ENCODE results near the gene CLEC4F.

DNA sequence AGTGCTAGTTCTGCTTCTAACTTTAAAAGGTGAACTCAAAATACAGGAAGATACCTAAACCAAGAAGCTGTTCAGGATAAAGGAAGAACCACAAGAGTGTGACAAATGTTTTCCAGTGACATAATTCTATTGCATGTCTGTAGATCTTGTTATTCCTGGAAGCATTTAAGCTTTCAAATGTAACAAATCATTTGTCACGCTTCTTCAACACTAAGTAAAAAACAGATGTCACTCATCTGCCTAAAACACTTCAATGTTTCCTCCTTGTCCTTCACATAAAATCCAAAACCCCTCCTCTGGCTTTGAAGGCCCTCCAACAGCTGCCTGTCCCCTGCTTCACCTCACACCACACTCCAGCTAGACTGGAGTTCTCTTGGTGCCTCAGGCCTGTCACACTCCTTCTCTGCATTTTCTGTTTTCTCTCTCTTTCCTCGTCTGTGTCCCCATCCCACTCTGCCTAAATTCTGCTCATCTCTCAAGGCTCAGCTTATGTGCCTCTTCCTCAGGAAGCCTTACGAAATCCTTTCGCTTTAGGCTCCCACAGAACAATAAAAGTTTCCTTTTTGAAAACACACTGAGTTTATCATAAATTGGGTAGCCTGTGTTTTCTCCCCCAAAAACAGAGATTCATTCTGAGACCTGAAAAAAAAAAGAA, 6.4 kb upstream of the CLEC4F start:
- TF ChIP-seq, protein P1, sequence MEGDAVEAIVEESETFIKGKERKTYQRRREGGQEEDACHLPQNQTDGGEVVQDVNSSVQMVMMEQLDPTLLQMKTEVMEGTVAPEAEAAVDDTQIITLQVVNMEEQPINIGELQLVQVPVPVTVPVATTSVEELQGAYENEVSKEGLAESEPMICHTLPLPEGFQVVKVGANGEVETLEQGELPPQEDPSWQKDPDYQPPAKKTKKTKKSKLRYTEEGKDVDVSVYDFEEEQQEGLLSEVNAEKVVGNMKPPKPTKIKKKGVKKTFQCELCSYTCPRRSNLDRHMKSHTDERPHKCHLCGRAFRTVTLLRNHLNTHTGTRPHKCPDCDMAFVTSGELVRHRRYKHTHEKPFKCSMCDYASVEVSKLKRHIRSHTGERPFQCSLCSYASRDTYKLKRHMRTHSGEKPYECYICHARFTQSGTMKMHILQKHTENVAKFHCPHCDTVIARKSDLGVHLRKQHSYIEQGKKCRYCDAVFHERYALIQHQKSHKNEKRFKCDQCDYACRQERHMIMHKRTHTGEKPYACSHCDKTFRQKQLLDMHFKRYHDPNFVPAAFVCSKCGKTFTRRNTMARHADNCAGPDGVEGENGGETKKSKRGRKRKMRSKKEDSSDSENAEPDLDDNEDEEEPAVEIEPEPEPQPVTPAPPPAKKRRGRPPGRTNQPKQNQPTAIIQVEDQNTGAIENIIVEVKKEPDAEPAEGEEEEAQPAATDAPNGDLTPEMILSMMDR (IDR thresholded peaks at IDR 0.05; ENCODE audit: extremely low read depth in 1 of 2, insufficient read depth in 1 of 2, low read depth in 1 of 2, low read length in 2 of 2): no peak
- TF ChIP-seq, protein P2, sequence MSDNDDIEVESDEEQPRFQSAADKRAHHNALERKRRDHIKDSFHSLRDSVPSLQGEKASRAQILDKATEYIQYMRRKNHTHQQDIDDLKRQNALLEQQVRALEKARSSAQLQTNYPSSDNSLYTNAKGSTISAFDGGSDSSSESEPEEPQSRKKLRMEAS (IDR thresholded peaks at IDR 0.05; ENCODE audit: insufficient read depth, insufficient read length): no peak
- TF ChIP-seq POLR2A (IDR thresholded peaks at IDR 0.05; ENCODE audit: low read depth, low read length): no peak
- no peak for TF ChIP-seq MYC (IDR thresholded peaks at IDR 0.05; ENCODE audit: low read depth, low read length)
- no peak for TF ChIP-seq EZH2 (IDR thresholded peaks at IDR 0.05; ENCODE audit: borderline replicate concordance, low read depth, low read length, severe bottlenecking)
- TF ChIP-seq FOS (IDR thresholded peaks at IDR 0.05; ENCODE audit: borderline replicate concordance, insufficient read depth, low read length): no peak
- TF ChIP-seq POLR2AphosphoS5 (IDR thresholded peaks at IDR 0.05; ENCODE audit: insufficient read depth, low read depth, low read length): no peak
- no peak for TF ChIP-seq GATA2 (IDR thresholded peaks at IDR 0.05; ENCODE audit: insufficient read depth, insufficient read length, low read depth, low read length)
- no peak for TF ChIP-seq JUN (IDR thresholded peaks at IDR 0.05; ENCODE audit: borderline replicate concordance, insufficient read depth, insufficient read length, low read depth)
